K562 (cell line): ENCODE results near the gene N4BP3.

Experiments
- BRCA1 ChIP-seq, 2 experiments: fragments of 450-650 bp in 1 of 2; sonication (generic) in 1 of 2; formaldehyde crosslinking in 1 of 2; IDR thresholded peaks; 2 replicates each; pipeline versions ENCODE4 v1.5.0 to v1.6.1; 2017 to 2020; ENCODE audit warnings: mild to moderate bottlenecking in 1 of 2, missing genetic modification reagents in 1 of 2
- CEBPB ChIP-seq: fragments of 450-650 bp; IDR thresholded peaks from 2 replicates; pipeline ENCODE4 v1.6.1; 2016; ENCODE audit warnings: missing genetic modification characterization, missing compliant biosample characterization
- HIVEP1 ChIP-seq: fragments of 250-450 bp; sonication (Bioruptor Pico); IDR thresholded peaks from 2 replicates; pipeline ENCODE4 v1.4.0; 2020; ENCODE audit warnings: mild to moderate bottlenecking
- PHF8 ChIP-seq: fragments of 200-600 bp; sonication (generic); IDR thresholded peaks from 2 replicates; pipeline ENCODE4 v1.6.1; 2012; ENCODE audit warnings: mixed run types, mild to moderate bottlenecking, inconsistent platforms, low read length, moderate library complexity, borderline replicate concordance
- ZZZ3 ChIP-seq: fragments of 450-650 bp; IDR thresholded peaks from 2 replicates; pipeline ENCODE4 v1.6.1; 2016; ENCODE audit warnings: antibody characterized with exemption, mild to moderate bottlenecking, moderate library complexity
- TF ChIP-seq, protein P1 (sequence below), 3 experiments: IDR thresholded peaks in 2 of 3; conservative IDR thresholded peaks in 1 of 3; 2 replicates each; pipeline ENCODE4 v1.5.1; 2011 to 2012; ENCODE audit warnings: low read length in 3 of 3, mild to moderate bottlenecking in 3 of 3, control low read depth in 2 of 3, improper control_type of control experiment in 1 of 3, inconsistent platforms in 1 of 3, low read depth in 1 of 3, mixed read lengths in 1 of 3, moderate library complexity in 1 of 3; ENCODE audit not compliant: insufficient read depth in 2 of 3
- TF ChIP-seq, protein P2 (sequence below): fragments of 250-450 bp; sonication (Bioruptor Pico); IDR thresholded peaks from 2 replicates; pipeline ENCODE4 v1.5.1; 2021; ENCODE audit warnings: mild to moderate bottlenecking
- TF ChIP-seq, protein P3 (sequence below): fragments of 150-350 bp; conservative IDR thresholded peaks from 2 replicates; pipeline ENCODE4 v1.6.1; 2014; ENCODE audit warnings: low read length
- TF ChIP-seq, protein P4 (sequence below): sonication (generic); formaldehyde crosslinking; IDR thresholded peaks from 2 replicates; pipeline ENCODE4 v1.5.0; 2020; ENCODE audit warnings: missing genetic modification reagents

DNA sequence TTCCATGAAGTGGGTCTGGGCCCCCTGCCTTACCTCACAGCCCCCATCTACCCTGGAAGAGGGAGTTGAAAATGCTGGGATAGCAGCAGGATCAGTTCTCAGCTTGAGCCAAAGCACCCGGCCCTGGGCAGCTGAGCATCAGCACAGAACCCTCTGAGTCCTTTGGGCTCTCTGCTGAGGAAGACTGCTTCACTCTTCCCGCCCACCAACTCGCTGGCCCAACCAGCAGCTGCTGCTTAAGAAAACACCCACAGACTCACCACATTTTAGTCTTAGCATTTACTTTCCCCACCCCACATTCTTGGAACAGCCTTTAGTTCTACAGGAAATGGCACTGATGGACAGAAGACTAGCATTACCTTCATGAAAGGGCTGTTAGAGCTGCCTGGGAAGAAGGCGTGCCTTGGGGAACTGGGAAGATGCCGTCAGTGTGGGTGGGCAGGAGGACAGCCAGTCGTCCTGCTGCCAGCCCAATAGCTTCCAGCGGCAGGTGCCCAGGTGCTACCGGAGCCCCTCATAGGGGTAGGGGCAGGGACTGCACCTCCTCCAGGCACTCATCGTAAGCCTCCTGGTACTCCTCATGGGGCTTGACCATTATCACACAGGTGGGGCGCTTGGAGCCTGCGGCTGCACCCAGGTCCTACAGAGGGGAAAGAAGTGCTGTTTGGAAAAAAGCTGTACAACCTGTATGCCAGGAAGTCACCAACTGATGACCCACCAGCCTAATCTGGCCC is 36.0 kb downstream of the N4BP3 start:
- TF ChIP-seq, protein P1, sequence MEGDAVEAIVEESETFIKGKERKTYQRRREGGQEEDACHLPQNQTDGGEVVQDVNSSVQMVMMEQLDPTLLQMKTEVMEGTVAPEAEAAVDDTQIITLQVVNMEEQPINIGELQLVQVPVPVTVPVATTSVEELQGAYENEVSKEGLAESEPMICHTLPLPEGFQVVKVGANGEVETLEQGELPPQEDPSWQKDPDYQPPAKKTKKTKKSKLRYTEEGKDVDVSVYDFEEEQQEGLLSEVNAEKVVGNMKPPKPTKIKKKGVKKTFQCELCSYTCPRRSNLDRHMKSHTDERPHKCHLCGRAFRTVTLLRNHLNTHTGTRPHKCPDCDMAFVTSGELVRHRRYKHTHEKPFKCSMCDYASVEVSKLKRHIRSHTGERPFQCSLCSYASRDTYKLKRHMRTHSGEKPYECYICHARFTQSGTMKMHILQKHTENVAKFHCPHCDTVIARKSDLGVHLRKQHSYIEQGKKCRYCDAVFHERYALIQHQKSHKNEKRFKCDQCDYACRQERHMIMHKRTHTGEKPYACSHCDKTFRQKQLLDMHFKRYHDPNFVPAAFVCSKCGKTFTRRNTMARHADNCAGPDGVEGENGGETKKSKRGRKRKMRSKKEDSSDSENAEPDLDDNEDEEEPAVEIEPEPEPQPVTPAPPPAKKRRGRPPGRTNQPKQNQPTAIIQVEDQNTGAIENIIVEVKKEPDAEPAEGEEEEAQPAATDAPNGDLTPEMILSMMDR (IDR thresholded peaks at IDR 0.05 in 2 of 3, conservative IDR thresholded peaks at IDR 0.05 in 1 of 3; ENCODE audit: insufficient read depth in 2 of 3, low read depth in 1 of 3, low read length in 3 of 3): no peak
- TF ChIP-seq HIVEP1 (CRISPR knock-in tag): no peak
- TF ChIP-seq PHF8: no peak
- TF ChIP-seq, protein P2, sequence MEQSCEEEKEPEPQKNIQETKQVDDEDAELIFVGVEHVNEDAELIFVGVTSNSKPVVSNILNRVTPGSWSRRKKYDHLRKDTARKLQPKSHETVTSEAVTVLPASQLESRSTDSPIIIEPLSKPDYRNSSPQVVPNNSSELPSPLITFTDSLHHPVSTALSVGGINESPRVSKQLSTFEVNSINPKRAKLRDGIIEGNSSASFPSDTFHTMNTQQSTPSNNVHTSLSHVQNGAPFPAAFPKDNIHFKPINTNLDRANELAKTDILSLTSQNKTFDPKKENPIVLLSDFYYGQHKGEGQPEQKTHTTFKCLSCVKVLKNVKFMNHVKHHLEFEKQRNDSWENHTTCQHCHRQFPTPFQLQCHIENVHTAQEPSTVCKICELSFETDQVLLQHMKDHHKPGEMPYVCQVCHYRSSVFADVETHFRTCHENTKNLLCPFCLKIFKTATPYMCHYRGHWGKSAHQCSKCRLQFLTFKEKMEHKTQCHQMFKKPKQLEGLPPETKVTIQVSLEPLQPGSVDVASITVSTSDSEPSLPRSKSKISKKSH (CRISPR knock-in tag): no peak
- no peak for TF ChIP-seq BRCA1 (IDR thresholded peaks at IDR 0.05)
- TF ChIP-seq BRCA1 (CRISPR knock-in tag; IDR thresholded peaks at IDR 0.05): no peak
- TF ChIP-seq CEBPB (tag): no peak
- TF ChIP-seq, protein P3, sequence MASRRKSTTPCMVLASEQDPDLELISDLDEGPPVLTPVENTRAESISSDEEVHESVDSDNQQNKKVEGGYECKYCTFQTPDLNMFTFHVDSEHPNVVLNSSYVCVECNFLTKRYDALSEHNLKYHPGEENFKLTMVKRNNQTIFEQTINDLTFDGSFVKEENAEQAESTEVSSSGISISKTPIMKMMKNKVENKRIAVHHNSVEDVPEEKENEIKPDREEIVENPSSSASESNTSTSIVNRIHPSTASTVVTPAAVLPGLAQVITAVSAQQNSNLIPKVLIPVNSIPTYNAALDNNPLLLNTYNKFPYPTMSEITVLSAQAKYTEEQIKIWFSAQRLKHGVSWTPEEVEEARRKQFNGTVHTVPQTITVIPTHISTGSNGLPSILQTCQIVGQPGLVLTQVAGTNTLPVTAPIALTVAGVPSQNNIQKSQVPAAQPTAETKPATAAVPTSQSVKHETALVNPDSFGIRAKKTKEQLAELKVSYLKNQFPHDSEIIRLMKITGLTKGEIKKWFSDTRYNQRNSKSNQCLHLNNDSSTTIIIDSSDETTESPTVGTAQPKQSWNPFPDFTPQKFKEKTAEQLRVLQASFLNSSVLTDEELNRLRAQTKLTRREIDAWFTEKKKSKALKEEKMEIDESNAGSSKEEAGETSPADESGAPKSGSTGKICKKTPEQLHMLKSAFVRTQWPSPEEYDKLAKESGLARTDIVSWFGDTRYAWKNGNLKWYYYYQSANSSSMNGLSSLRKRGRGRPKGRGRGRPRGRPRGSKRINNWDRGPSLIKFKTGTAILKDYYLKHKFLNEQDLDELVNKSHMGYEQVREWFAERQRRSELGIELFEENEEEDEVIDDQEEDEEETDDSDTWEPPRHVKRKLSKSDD: no peak
- TF ChIP-seq, protein P4, sequence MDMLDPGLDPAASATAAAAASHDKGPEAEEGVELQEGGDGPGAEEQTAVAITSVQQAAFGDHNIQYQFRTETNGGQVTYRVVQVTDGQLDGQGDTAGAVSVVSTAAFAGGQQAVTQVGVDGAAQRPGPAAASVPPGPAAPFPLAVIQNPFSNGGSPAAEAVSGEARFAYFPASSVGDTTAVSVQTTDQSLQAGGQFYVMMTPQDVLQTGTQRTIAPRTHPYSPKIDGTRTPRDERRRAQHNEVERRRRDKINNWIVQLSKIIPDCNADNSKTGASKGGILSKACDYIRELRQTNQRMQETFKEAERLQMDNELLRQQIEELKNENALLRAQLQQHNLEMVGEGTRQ (CRISPR knock-in tag): no peak
- no peak for TF ChIP-seq ZZZ3
